ENCODE measurements around the gene CCDC187. TPM values are rescaled to one million over a fixed set of nuclear protein-coding genes. Genes with fewer than 3 reads are reported as not detected.

Gene CCDC187
- total RNA-seq, 1 experiment from 2014 or later: not detected

- H3K27ac ChIP-seq (ENCODE audit: low read depth, low read length, poor library complexity, severe bottlenecking): no peak overlapping the region
- POLR2A ChIA-PET (ENCODE audit: low non-redundant PET): no interaction called here
- TF ChIP-seq CTCF (conservative IDR thresholded peaks at IDR 0.05; ENCODE audit: low read depth, low read length): no peak
- no peak for TF ChIP-seq EZH2 (IDR thresholded peaks at IDR 0.05; ENCODE audit: borderline replicate concordance, low read depth, low read length, poor library complexity, severe bottlenecking)
- H3K27me3 ChIP-seq (replicated peaks; ENCODE audit: insufficient read depth, low read depth, low read length, poor library complexity): no peaks in the 10 kb centered on the region
- CTCF ChIA-PET: no interaction called here
- no peaks in the 10 kb centered on the region for H3K9me3 ChIP-seq (ENCODE audit: low read depth, low read length, poor library complexity, severe bottlenecking)
- intact Hi-C loops (cut with micrococcal nuclease; ENCODE audit: unreplicated experiment): no loop called here
- H3K36me3 ChIP-seq (ENCODE audit: insufficient read depth, low read length, poor library complexity, severe bottlenecking): peaks cover 47% of the 10 kb centered on the region
- DNase-seq (ENCODE audit: low spot score): no peak
- H3K4me3 ChIP-seq (ENCODE audit: low read depth, low read length, poor library complexity, severe bottlenecking): no peak overlapping the region
- peaks cover 8% of the 10 kb centered on the region for H3K4me1 ChIP-seq (ENCODE audit: insufficient read depth, low read length, poor library complexity, severe bottlenecking)
- no TSS peak for BruUV-seq (replicated peaks)
Measured at GRCh38 chr9:136213733-136214132, 90.2 kb downstream of the CCDC187 start.

- intact Hi-C loops (cut with micrococcal nuclease; ENCODE audit: unreplicated experiment): no loop called here
- CTCF ChIA-PET: interaction anchor here (0.6 kb wide), 1 partner anchor 79 kb away, joined by 3 read pairs; no protein-coding TSS in a partner anchor
- H3K36me3 ChIP-seq (ENCODE audit: insufficient read depth, low read length, poor library complexity, severe bottlenecking): peaks cover 37% of the 10 kb centered on the region
- POLR2A ChIA-PET (ENCODE audit: low non-redundant PET): interaction anchor here (0.6 kb wide), 1 partner anchor 112 kb away, joined by 6 read pairs; no protein-coding TSS in a partner anchor
- no peak overlapping the region for H3K27ac ChIP-seq (ENCODE audit: low read depth, low read length, poor library complexity, severe bottlenecking)
- no peak overlapping the region for H3K4me3 ChIP-seq (ENCODE audit: low read depth, low read length, poor library complexity, severe bottlenecking)
- H3K27me3 ChIP-seq (replicated peaks; ENCODE audit: insufficient read depth, low read depth, low read length, poor library complexity): no peaks in the 10 kb centered on the region
- BruUV-seq (replicated peaks): no TSS peak
- DNase-seq (ENCODE audit: low spot score): no peak
- no peaks in the 10 kb centered on the region for H3K4me1 ChIP-seq (ENCODE audit: insufficient read depth, low read length, poor library complexity, severe bottlenecking)
- H3K9me3 ChIP-seq (ENCODE audit: low read depth, low read length, poor library complexity, severe bottlenecking): no peaks in the 10 kb centered on the region
- no peak for TF ChIP-seq EZH2 (IDR thresholded peaks at IDR 0.05; ENCODE audit: borderline replicate concordance, low read depth, low read length, poor library complexity, severe bottlenecking)
- no peak for TF ChIP-seq CTCF (conservative IDR thresholded peaks at IDR 0.05; ENCODE audit: low read depth, low read length)
Measured at GRCh38 chr9:136212345-136212950, 91.4 kb downstream of the CCDC187 start.

GRCh38 chr9:136211441-136212344, 92.2 kb downstream of the CCDC187 start:
- no peak overlapping the region for H3K4me3 ChIP-seq (ENCODE audit: low read depth, low read length, poor library complexity, severe bottlenecking)
- ChIA-PET CTCF (no interaction called here), POLR2A (ENCODE audit: low non-redundant PET) (interaction anchor here (0.7 kb wide), 1 partner anchor 13 kb away, joined by 3 read pairs; no protein-coding TSS in a partner anchor)
- no peaks in the 10 kb centered on the region for H3K27me3 ChIP-seq (replicated peaks; ENCODE audit: insufficient read depth, low read depth, low read length, poor library complexity)
- H3K9me3 ChIP-seq (ENCODE audit: low read depth, low read length, poor library complexity, severe bottlenecking): no peaks in the 10 kb centered on the region
- BruUV-seq (replicated peaks): no TSS peak
- no peak overlapping the region for H3K27ac ChIP-seq (ENCODE audit: low read depth, low read length, poor library complexity, severe bottlenecking)
- peaks cover 37% of the 10 kb centered on the region for H3K36me3 ChIP-seq (ENCODE audit: insufficient read depth, low read length, poor library complexity, severe bottlenecking)
- H3K4me1 ChIP-seq (ENCODE audit: insufficient read depth, low read length, poor library complexity, severe bottlenecking): no peaks in the 10 kb centered on the region
- DNase-seq (ENCODE audit: low spot score): no peak
- intact Hi-C loops (cut with micrococcal nuclease; ENCODE audit: unreplicated experiment): no loop called here
- TF ChIP-seq CTCF (conservative IDR thresholded peaks at IDR 0.05; ENCODE audit: low read depth, low read length): no peak
- TF ChIP-seq EZH2 (IDR thresholded peaks at IDR 0.05; ENCODE audit: borderline replicate concordance, low read depth, low read length, poor library complexity, severe bottlenecking): no peak
